SU-DHL-6 (cell line): ENCODE data around the gene RAB11B.
"Not testable (repeated sequence)": the region's sequence is repeated elsewhere in the genome, so short reads cannot be mapped to it uniquely, and the experiment has no call there.

Experiments used
- H2AFZ ChIP-seq: fragments of 200-600 bp; sonication (generic); 2 replicates; pipeline ENCODE4 v1.6.1; 2014; ENCODE audit warnings: low read depth, mild to moderate bottlenecking, moderate library complexity, mixed read lengths, antibody characterized with exemption, low read length; ENCODE audit not compliant: severe bottlenecking
- H3F3A ChIP-seq: fragments of 200-600 bp; shearing (Covaris generic); 2 replicates; pipeline ENCODE4 v1.6.0; 2016; ENCODE audit warnings: antibody characterized with exemption, mild to moderate bottlenecking; ENCODE audit not compliant: insufficient read depth
- H3K27ac ChIP-seq: fragments of 200-600 bp; sonication (generic); 2 replicates; pipeline ENCODE4 v1.5.1; 2016; ENCODE audit warnings: low read depth, mild to moderate bottlenecking, low read length, moderate library complexity, mixed read lengths
- H3K27me3 ChIP-seq: fragments of 200-600 bp; sonication (generic), shearing (Covaris generic); 2 replicates; pipeline ENCODE4 v1.6.0; 2014; ENCODE audit warnings: mild to moderate bottlenecking, low read length
- H3K36me3 ChIP-seq: fragments of 200-600 bp; sonication (generic); 2 replicates; pipeline ENCODE4 v1.6.1; 2014; ENCODE audit warnings: mild to moderate bottlenecking, low read length, mixed read lengths
- H3K4me2 ChIP-seq: fragments of 300-600, 200-600 bp; shearing (Covaris generic), sonication (generic); 2 replicates; pipeline ENCODE4 v1.6.0; 2014; ENCODE audit warnings: low read length, low read depth, mild to moderate bottlenecking; ENCODE audit not compliant: poor library complexity, severe bottlenecking
- H3K4me3 ChIP-seq: fragments of 200-600 bp; sonication (generic); 2 replicates; pipeline ENCODE4 v1.5.1; 2014; ENCODE audit warnings: antibody characterized with exemption, low read length, mild to moderate bottlenecking, mixed read lengths; ENCODE audit not compliant: insufficient read depth, poor library complexity, severe bottlenecking
- H3K79me2 ChIP-seq: fragments of 200-600 bp; sonication (generic); 2 replicates; pipeline ENCODE4 v1.6.1; 2014; ENCODE audit warnings: mild to moderate bottlenecking, low read length, moderate library complexity; ENCODE audit not compliant: insufficient read depth
- H3K9ac ChIP-seq: fragments of 200-600 bp; sonication (generic); 2 replicates; pipeline ENCODE4 v1.7.0; 2014; ENCODE audit warnings: mild to moderate bottlenecking, low read length
- H3K9me2 ChIP-seq: fragments of 200-600 bp; sonication (generic); replicated peaks from 2 replicates; pipeline ENCODE4 v1.6.1; 2014; ENCODE audit warnings: low read length; ENCODE audit not compliant: insufficient read depth
- H3K9me3 ChIP-seq: fragments of 200-600 bp; sonication (generic); 2 replicates; pipeline ENCODE4 v1.6.1; 2014; ENCODE audit warnings: low read length, mixed read lengths; ENCODE audit not compliant: insufficient read depth
- H4K20me1 ChIP-seq: fragments of 200-600 bp; sonication (generic); 2 replicates; pipeline ENCODE4 v1.6.1; 2014; ENCODE audit warnings: low read depth, mild to moderate bottlenecking, antibody characterized with exemption, low read length, moderate library complexity, mixed read lengths
- CTCF ChIP-seq: fragments of 200-600 bp; sonication (generic); IDR thresholded peaks from one replicate; pipeline ENCODE4 v1.5.1; 2017; ENCODE audit warnings: antibody characterized with exemption, mild to moderate bottlenecking, low read length, moderate library complexity; ENCODE audit not compliant: insufficient read depth, poor library complexity, severe bottlenecking
- EZH2phosphoT487 ChIP-seq: fragments of 200-600 bp; sonication (generic), shearing (Covaris generic); conservative IDR thresholded peaks from 2 replicates; pipeline ENCODE4 v1.6.1; 2018; ENCODE audit warnings: mild to moderate bottlenecking, antibody characterized with exemption, low read length, moderate library complexity, mixed read lengths

Gene RAB11B

GRCh38 chr19:8389891-8390616 lies at the start of gene RAB11B:
RAB11B (plus strand) TSS chr19:8390360; CDS start chr19:8390417, 57 bp downstream.
- peak within 1 kb of the TSS; percentile 96 for H3K4me3 ChIP-seq
- peak within 1 kb of the TSS; percentile 94 for H3K9ac ChIP-seq
- peak within 1 kb of the TSS; percentile 88 for H2AFZ ChIP-seq
- H3K36me3 ChIP-seq = no peaks in the 10 kb centered on the region
- H3K27me3 ChIP-seq = no peaks in the 10 kb centered on the region
- no peaks in the 10 kb centered on the region for H3K9me2 ChIP-seq
- H3K4me2 ChIP-seq = peak within 1 kb of the TSS; percentile 70
- peak within 1 kb of the TSS; percentile 90 for H3K27ac ChIP-seq
- peaks cover 2% of the 10 kb centered on the region; the same call in 1 of the 2 replicates for H4K20me1 ChIP-seq
- TF ChIP-seq CTCF = no peak
- TF ChIP-seq EZH2phosphoT487 = no peak
- peaks cover 4% of the 10 kb centered on the region; the same call in 1 of the 2 replicates for H3K9me3 ChIP-seq
- 0 out of 2 replicates have a peak, but pooled peaks cover 7% of the 10 kb centered on the region for H3F3A ChIP-seq
- peaks cover 40% of the 10 kb centered on the region for H3K79me2 ChIP-seq

- not testable (repeated sequence) for H3K9me3 ChIP-seq, H3K27ac ChIP-seq, H3K36me3 ChIP-seq, H3K9me2 ChIP-seq, H3K9ac ChIP-seq, H3K4me2 ChIP-seq, H3F3A ChIP-seq, H3K4me3 ChIP-seq, H3K79me2 ChIP-seq, H3K27me3 ChIP-seq, H2AFZ ChIP-seq, H4K20me1 ChIP-seq
Measured at GRCh38 chr19:8341504-8341903, 48.7 kb upstream of the RAB11B start.

GRCh38 chr19:8342316-8342683 lies 47.9 kb upstream of the RAB11B start:
- no peaks in the 10 kb centered on the region for H3K79me2 ChIP-seq
- TF ChIP-seq CTCF (no peak), EZH2phosphoT487 (no peak)
- H3K9me3 ChIP-seq = no peaks in the 10 kb centered on the region
- H2AFZ ChIP-seq = no peak overlapping the region
- H3K4me3 ChIP-seq = no peak overlapping the region
- no peak overlapping the region for H3K9ac ChIP-seq
- no peaks in the 10 kb centered on the region for H3K9me2 ChIP-seq
- no peaks in the 10 kb centered on the region for H3F3A ChIP-seq
- no peaks in the 10 kb centered on the region for H3K36me3 ChIP-seq
- H4K20me1 ChIP-seq = no peaks in the 10 kb centered on the region
- H3K27ac ChIP-seq = no peak overlapping the region
- no peak overlapping the region for H3K4me2 ChIP-seq
- no peaks in the 10 kb centered on the region for H3K27me3 ChIP-seq

- Histone ChIP-seq H3F3A (no peaks in the 10 kb centered on the region), H4K20me1 (no peaks in the 10 kb centered on the region), H3K27me3 (no peaks in the 10 kb centered on the region), H3K36me3 (no peaks in the 10 kb centered on the region), H3K4me3 (peak within 1 kb of the TSS; percentile 39), H2AFZ (peak within 1 kb of the TSS; percentile 35), H3K4me2 (peak within 1 kb of the TSS; percentile 37), H3K9me2 (no peaks in the 10 kb centered on the region), H3K9me3 (no peaks in the 10 kb centered on the region), H3K9ac (no peak within 1 kb of the TSS), H3K27ac (no peak within 1 kb of the TSS), H3K79me2 (no peaks in the 10 kb centered on the region)
- TF ChIP-seq EZH2phosphoT487 (no peak), CTCF (no peak)
Measured at GRCh38 chr19:8342684-8343482, 47.3 kb upstream of the RAB11B start, which contains the start of gene KANK3. KANK3 (minus strand) TSS chr19:8343262; CDS start chr19:8337828, 5,434 bp downstream.
